K562 (cell line): ENCODE measurements around the gene CACNG7. TPM values are rescaled to one million over a fixed set of nuclear protein-coding genes. Genes with fewer than 3 reads are reported as not detected.

Experiments
- ATAC-seq: fragments of 200-7000 bp; cut with Tn5 transposase; 3 replicates; pipeline ENCODE4 v1.9.1; 2020; ENCODE audit warnings: moderate library complexity
- BruUV-seq: library from RNA; stranded (reverse); fragments of 400-500 nt; replicated peaks from 2 replicates; lab custom pipeline; 2021; lab: Mats Ljungman, UMichigan
- CTCF ChIA-PET: fragments of 300-600 bp; formaldehyde crosslinking; extraction: SDS; loops from one replicate; lab custom pipeline; 2021; ENCODE audit warnings: low intra/inter-chr PET ratio; lab: Yijun Ruan, JAX
- POLR2A ChIA-PET: fragments of 300-600, 350-650 bp; sonication (Branson Sonifier 250); formaldehyde crosslinking; extraction: SDS; loops from one replicate; lab custom pipeline; 2021; ENCODE audit warnings: antibody characterized with exemption, inconsistent platforms; lab: Yijun Ruan, JAX
- DNase-seq, 4 experiments: peaks; one replicate each; pipeline versions ENCODE4 v3.0.0 to v3.0.0-alpha.2; 2011 to 2018; ENCODE audit warnings: low spot score in 3 of 4, mixed read lengths in 3 of 4; ENCODE audit errors: extremely low read depth in 1 of 4
- FAIRE-seq: peaks from 2 replicates; lab custom pipeline; 2011; peaks lifted over from hg19 to GRCh38; lab: Jason Lieb, UNC
- H2AFZ ChIP-seq: 2 replicates; pipeline ENCODE4 v1.6.0; 2011; ENCODE audit warnings: low read depth, low read length, control low read depth, inconsistent platforms
- H3K27ac ChIP-seq: fragments of 200-600 bp; 3 replicates; pipeline ENCODE4 v1.8.0; 2011; ENCODE audit warnings: low read depth, mild to moderate bottlenecking, control low read depth, inconsistent platforms, low read length, moderate library complexity, mixed read lengths; ENCODE audit errors: extremely low read depth
- H3K27me3 ChIP-seq, 2 experiments: fragments of 300-600 bp in 1 of 2; 2 replicates in 1 of 2; 3 replicates in 1 of 2; pipeline versions ENCODE4 v1.6.0 to v1.8.0; 2011; ENCODE audit warnings: inconsistent platforms in 2 of 2, low read length in 2 of 2, mild to moderate bottlenecking in 1 of 2, mixed read lengths in 1 of 2, moderate library complexity in 1 of 2; ENCODE audit not compliant: control insufficient read depth in 2 of 2, insufficient read depth in 2 of 2
- H3K36me3 ChIP-seq: fragments of 300-600 bp; 3 replicates; pipeline ENCODE4 v1.8.0; 2011; ENCODE audit warnings: mild to moderate bottlenecking, low read length, inconsistent platforms; ENCODE audit not compliant: control insufficient read depth, insufficient read depth
- H3K4me1 ChIP-seq, 2 experiments: fragments of 200-600 bp in 1 of 2; replicated peaks in 1 of 2; 2 replicates in 1 of 2; 3 replicates in 1 of 2; pipeline versions ENCODE4 v1.5.1 to v1.8.0; 2011; ENCODE audit warnings: inconsistent platforms in 2 of 2, low read length in 2 of 2, mild to moderate bottlenecking in 1 of 2, mixed read lengths in 1 of 2, moderate library complexity in 1 of 2; ENCODE audit not compliant: control insufficient read depth in 2 of 2, insufficient read depth in 2 of 2
- H3K4me2 ChIP-seq: 2 replicates; pipeline ENCODE4 v1.6.1; 2011; ENCODE audit warnings: low read length, control low read depth, inconsistent platforms, mixed read lengths; ENCODE audit not compliant: insufficient read depth
- H3K4me3 ChIP-seq: fragments of 200-600 bp; sonication (generic), shearing (Covaris generic); 2 replicates; pipeline ENCODE4 v1.5.1; 2016; ENCODE audit warnings: control low read depth, inconsistent platforms
- H3K79me2 ChIP-seq: fragments of 200-600 bp; 3 replicates; pipeline ENCODE4 v1.8.0; 2011; ENCODE audit warnings: low read length, inconsistent platforms; ENCODE audit not compliant: control insufficient read depth, insufficient read depth
- H3K9ac ChIP-seq, 2 experiments: 2 replicates each; pipeline versions ENCODE4 v1.6.0 to v1.6.1; 2011; ENCODE audit warnings: low read depth in 2 of 2, low read length in 2 of 2, control low read depth in 1 of 2, inconsistent platforms in 1 of 2, mild to moderate bottlenecking in 1 of 2, mixed read lengths in 1 of 2; ENCODE audit not compliant: insufficient read depth in 1 of 2
- H3K9me1 ChIP-seq: one replicate; pipeline ENCODE4 v1.6.0; 2011; ENCODE audit warnings: inconsistent platforms, mild to moderate bottlenecking, low read length, moderate library complexity; ENCODE audit not compliant: control insufficient read depth, insufficient read depth
- H3K9me3 ChIP-seq: replicated peaks from 2 replicates; pipeline ENCODE4 v1.5.1; 2011; ENCODE audit warnings: low read depth, low read length, inconsistent platforms; ENCODE audit not compliant: control insufficient read depth, insufficient read depth
- H4K20me1 ChIP-seq: replicated peaks from 2 replicates; pipeline ENCODE4 v1.6.1; 2011; ENCODE audit warnings: low read length, inconsistent platforms, mixed read lengths; ENCODE audit not compliant: control insufficient read depth, insufficient read depth
- CREB3L1 ChIP-seq: fragments of 450-650 bp; IDR thresholded peaks from 2 replicates; pipeline ENCODE4 v1.6.1; 2014; ENCODE audit warnings: low read depth, mild to moderate bottlenecking, moderate library complexity, borderline replicate concordance
- DDX20 ChIP-seq: fragments of 450-650 bp; IDR thresholded peaks from 2 replicates; pipeline ENCODE4 v1.6.1; 2016; ENCODE audit warnings: missing genetic modification characterization, low read depth, mild to moderate bottlenecking, missing compliant biosample characterization, moderate library complexity
- HCFC1 ChIP-seq: IDR thresholded peaks from 2 replicates; pipeline ENCODE4 v1.6.1; 2012; ENCODE audit warnings: low read depth, low read length, improper control_type of control experiment
- HDGF ChIP-seq: fragments of 450-650 bp; IDR thresholded peaks from 2 replicates; pipeline ENCODE4 v1.6.1; 2016
- HIVEP1 ChIP-seq: fragments of 250-450 bp; sonication (Bioruptor Pico); IDR thresholded peaks from 2 replicates; pipeline ENCODE4 v1.4.0; 2020; ENCODE audit warnings: mild to moderate bottlenecking
- KAT8 ChIP-seq: fragments of 450-650 bp; IDR thresholded peaks from 2 replicates; pipeline ENCODE4 v1.6.1; 2016; ENCODE audit warnings: low read depth, mild to moderate bottlenecking
- MBD2 ChIP-seq: sonication (generic); IDR thresholded peaks from 2 replicates; pipeline ENCODE4 v1.6.1; 2016; ENCODE audit warnings: low read depth, borderline replicate concordance
- NELFE ChIP-seq: IDR thresholded peaks from 2 replicates; pipeline ENCODE4 v1.6.1; 2011; ENCODE audit warnings: mild to moderate bottlenecking; ENCODE audit not compliant: insufficient read depth, insufficient read length
- NR1H2 ChIP-seq: sonication (generic); formaldehyde crosslinking; IDR thresholded peaks from 2 replicates; pipeline ENCODE4 v1.4.0; 2020; ENCODE audit warnings: mild to moderate bottlenecking, missing genetic modification reagents
- PML ChIP-seq: IDR thresholded peaks from 2 replicates; pipeline ENCODE4 v1.6.1; 2012; ENCODE audit warnings: low read length, inconsistent platforms
- POLR2G ChIP-seq: fragments of 200-400 bp; formaldehyde crosslinking; IDR thresholded peaks from 2 replicates; pipeline ENCODE4 v1.6.1; 2017; ENCODE audit warnings: low read depth, mild to moderate bottlenecking, antibody characterized with exemption, low read length, moderate library complexity
- SAFB ChIP-seq: fragments of 200-400 bp; formaldehyde crosslinking; IDR thresholded peaks from 2 replicates; pipeline ENCODE4 v1.6.1; 2017; ENCODE audit warnings: low read depth, low read length, borderline replicate concordance
- SIX5 ChIP-seq, 2 experiments: IDR thresholded peaks; 2 replicates each; pipeline ENCODE4 v1.6.1; 2011; ENCODE audit warnings: low read length in 2 of 2, borderline replicate concordance in 1 of 2, low read depth in 1 of 2, mild to moderate bottlenecking in 1 of 2, moderate library complexity in 1 of 2; ENCODE audit not compliant: insufficient read depth in 1 of 2
- TCF7L2 ChIP-seq: fragments of 150-350 bp; IDR thresholded peaks from 2 replicates; pipeline ENCODE4 v1.6.1; 2016; ENCODE audit warnings: low read depth, mild to moderate bottlenecking, low read length, moderate library complexity
- TEAD2 ChIP-seq: fragments of 450-650 bp; IDR thresholded peaks from 2 replicates; pipeline ENCODE4 v1.6.1; 2016; ENCODE audit warnings: missing genetic modification characterization, control low read depth, missing compliant biosample characterization
- TFAM ChIP-seq: fragments of 250-450 bp; sonication (Bioruptor Pico); conservative IDR thresholded peaks from 2 replicates; pipeline ENCODE4 v1.5.0; 2021; ENCODE audit warnings: mild to moderate bottlenecking, moderate library complexity
- THRAP3 ChIP-seq: fragments of 450-650 bp; IDR thresholded peaks from 2 replicates; pipeline ENCODE4 v1.6.1; 2016; ENCODE audit warnings: mild to moderate bottlenecking, inconsistent platforms, borderline replicate concordance
- ZFP91 ChIP-seq: sonication (generic); formaldehyde crosslinking; IDR thresholded peaks from 2 replicates; pipeline ENCODE4 v1.8.0; 2022; ENCODE audit warnings: mild to moderate bottlenecking, missing genetic modification reagents
- ZNF766 ChIP-seq: fragments of 200-800 bp; sonication (Bioruptor generic); conservative IDR thresholded peaks from 2 replicates; pipeline ENCODE4 v1.6.1; 2016; ENCODE audit warnings: missing genetic modification characterization, missing compliant biosample characterization
- WGBS: fragments of 100-300 bp; shearing (Covaris generic); methylation state at CpG from one replicate; pipeline ENCODE4 v1.1.6; 2016; ENCODE audit warnings: low coverage, mixed read lengths; ENCODE audit not compliant: insufficient coverage; ENCODE audit errors: missing lambda C conversion rate; 5-methylcytosine and 5-hydroxymethylcytosine counted together
- in situ Hi-C: fragments of 300-500 bp; cut with MboI; formaldehyde crosslinking; loops from 4 replicates; pipeline ENCODE4 v1.15.0; 2018; ENCODE audit warnings: inconsistent platforms, mixed read lengths
- intact Hi-C: fragments of 100-400 bp; cut with micrococcal nuclease; formaldehyde crosslinking; loops from 2 replicates; pipeline ENCODE4 v1.14.2; 2022
- polyA plus RNA-seq, 8 experiments: library from polyadenylated mRNA; depleted of rRNA in 4 of 8; stranded (reverse) in 5 of 8; unstranded in 3 of 8; fragments of >200 nt; fragmentation: Nextera tagmentation in 2 of 8; fragmentation: Illumina TruSeq in 1 of 8; extraction: Ambion mirVana in 2 of 8; extraction: Trizol in 1 of 8; gene quantifications; 2 replicates each; pipeline versions ENCODE4 v1.2.1 to v1.2.3, GENCODE V29; 2011 to 2014; ENCODE audit warnings: inconsistent platforms in 1 of 8, missing spikeins in 1 of 8
- total RNA-seq, 7 experiments: library from RNA; depleted of rRNA in 6 of 7; stranded (reverse); fragments of >200 nt in 6 of 7; fragmentation: Illumina TruSeq in 2 of 7; extraction: Trizol in 2 of 7; gene quantifications; 2 replicates each; pipeline versions ENCODE4 v1.2.1 to v1.2.3, GENCODE V29; 2011 to 2021; ENCODE audit warnings: low replicate concordance in 1 of 7

Gene CACNG7
- total and polyA plus RNA-seq, 9 of the 15 experiments (the other 6 are each of a cell fraction or from before 2014, with no cell fraction given), result not detected

- DNase-seq (peak; percentile 57 to 77 (median 68)), FAIRE-seq (peak; percentile 93), ATAC-seq (peak; percentile 97)
- Histone ChIP-seq H3K27ac (no peak overlapping the region), H3K27me3 (peaks cover 13 to 51% of the 10 kb centered on the region in 2 experiments; a peak in 3 of 5 replicates), H3K9ac (peak overlapping the region in 1 of 2 experiments; percentile 45; a peak in 1 of 4 replicates), H4K20me1 (peaks cover 10% of the 10 kb centered on the region), H3K4me3 (no peak overlapping the region), H3K79me2 (no peaks in the 10 kb centered on the region), H3K9me1 (peaks cover 3% of the 10 kb centered on the region), H2AFZ (no peak overlapping the region), H3K4me1 (peaks cover 0 to 27% of the 10 kb centered on the region in 2 experiments; a peak in 2 of 5 replicates), H3K4me2 (no peak overlapping the region), H3K9me3 (no peaks in the 10 kb centered on the region), H3K36me3 (no peaks in the 10 kb centered on the region)
- WGBS, result 5% methylated on average over 43 of the region's 51 CpGs
- in situ Hi-C loops (no loop called here), intact Hi-C loops (loop anchor here (5.0 kb wide), 1 partner anchor 114 kb away; no protein-coding TSS in a partner anchor)
- BruUV-seq, result no TSS peak
- ChIA-PET CTCF (no interaction called here), POLR2A (interaction anchor here (0.6 kb wide), 2 partner anchors 9 to 17 kb away, joined by 3 to 5 read pairs; no protein-coding TSS in a partner anchor)
- TF ChIP-seq NR1H2 (CRISPR knock-in tag) (no peak), MBD2 (peak; percentile 58; the same call in 1 of the 2 replicates), HDGF (no peak), TEAD2 (tag) (no peak), POLR2G (no peak), HCFC1 (peak; percentile 97), NELFE (no peak), SIX5 (IDR thresholded peaks at IDR 0.05; ENCODE audit: borderline replicate concordance in 1 of 2, insufficient read depth in 1 of 2, low read depth in 1 of 2, low read length in 2 of 2) (peak; percentile 94 to 96), SAFB (no peak), KAT8 (no peak), ZNF766 (CRISPR knock-in tag) (peak; percentile 80; the same call in 1 of the 2 replicates), DDX20 (tag) (no peak), ZFP91 (CRISPR knock-in tag) (peak; percentile 70; the same call in 1 of the 2 replicates), TCF7L2 (no peak), THRAP3 (no peak), TFAM (CRISPR knock-in tag) (no peak), HIVEP1 (no peak), PML (no peak), CREB3L1 (peak; percentile 42; the same call in 1 of the 2 replicates)
Measured at GRCh38 chr19:53908106-53908934, 758 bp upstream of the CACNG7 start.
